ENCODE measurements around the gene CTBP2. TPM values are rescaled to one million over a fixed set of nuclear protein-coding genes. Genes with fewer than 3 reads are reported as not detected.

Gene CTBP2
- total RNA-seq, 1 donor from 2014 or later, result 123 TPM

- peaks cover 7% of the 10 kb centered on the region for H3K36me3 ChIP-seq (ENCODE audit: control insufficient read depth, insufficient read depth, low read length)
- no peak for DNase-seq (ENCODE audit: low read depth)
- TF ChIP-seq CTCF (IDR thresholded peaks at IDR 0.05; ENCODE audit: insufficient read depth, low read length, severe bottlenecking), result no peak
- H3K27me3 ChIP-seq (ENCODE audit: control insufficient read depth, insufficient read depth, low read length), result no peaks in the 10 kb centered on the region
- no peak for FAIRE-seq
- no peak overlapping the region for H3K4me3 ChIP-seq (ENCODE audit: low read depth, low read length)
Observed at GRCh38 chr10:125039354-125039769, 121.0 kb downstream of the CTBP2 start.

GRCh38 chr10:125038637-125039036 lies 121.7 kb downstream of the CTBP2 start:
- Histone ChIP-seq H3K4me3 (ENCODE audit: low read depth, low read length) (no peak overlapping the region), H3K36me3 (ENCODE audit: control insufficient read depth, insufficient read depth, low read length) (peaks cover 7% of the 10 kb centered on the region), H3K27me3 (ENCODE audit: control insufficient read depth, insufficient read depth, low read length) (no peaks in the 10 kb centered on the region)
- peak; percentile 51 for TF ChIP-seq CTCF (IDR thresholded peaks at IDR 0.05; ENCODE audit: insufficient read depth, low read length, severe bottlenecking)
- peak; percentile 100 for FAIRE-seq
- DNase-seq (ENCODE audit: low read depth), result peak; percentile 31

GRCh38 chr10:125037145-125037877 lies 123.1 kb downstream of the CTBP2 start:
- FAIRE-seq (peak; percentile 55), DNase-seq (ENCODE audit: low read depth) (peak; percentile 92)
- no peaks in the 10 kb centered on the region for H3K27me3 ChIP-seq (ENCODE audit: control insufficient read depth, insufficient read depth, low read length)
- no peak overlapping the region for H3K4me3 ChIP-seq (ENCODE audit: low read depth, low read length)
- no peak for TF ChIP-seq CTCF (IDR thresholded peaks at IDR 0.05; ENCODE audit: insufficient read depth, low read length, severe bottlenecking)
- peaks cover 8% of the 10 kb centered on the region for H3K36me3 ChIP-seq (ENCODE audit: control insufficient read depth, insufficient read depth, low read length)

- no peak for TF ChIP-seq CTCF (IDR thresholded peaks at IDR 0.05; ENCODE audit: insufficient read depth, low read length, severe bottlenecking)
- Histone ChIP-seq H3K36me3 (ENCODE audit: control insufficient read depth, insufficient read depth, low read length) (peaks cover 7% of the 10 kb centered on the region), H3K4me3 (ENCODE audit: low read depth, low read length) (no peak overlapping the region), H3K27me3 (ENCODE audit: control insufficient read depth, insufficient read depth, low read length) (no peaks in the 10 kb centered on the region)
- DNase-seq (ENCODE audit: low read depth), result no peak
- no peak for FAIRE-seq
Observed at GRCh38 chr10:125035588-125036295, 124.6 kb downstream of the CTBP2 start.

- Histone ChIP-seq H3K36me3 (ENCODE audit: control insufficient read depth, insufficient read depth, low read length) (peaks cover 7% of the 10 kb centered on the region), H3K4me3 (ENCODE audit: low read depth, low read length) (no peak overlapping the region), H3K27me3 (ENCODE audit: control insufficient read depth, insufficient read depth, low read length) (no peaks in the 10 kb centered on the region)
- DNase-seq (ENCODE audit: low read depth) (peak; percentile 94), FAIRE-seq (peak; percentile 68)
- no peak for TF ChIP-seq CTCF (IDR thresholded peaks at IDR 0.05; ENCODE audit: insufficient read depth, low read length, severe bottlenecking)
Observed at GRCh38 chr10:125035136-125035535, 125.2 kb downstream of the CTBP2 start.
